OCI-LY7 (cell line): Measurements from ENCODE around the gene GPR52. TPM values are rescaled to one million over a fixed set of nuclear protein-coding genes. Genes with fewer than 3 reads are reported as not detected.

Experiments
- BruUV-seq: library from RNA; stranded (reverse); fragments of 400-500 nt; replicated peaks from 2 replicates; lab custom pipeline; 2021; lab: Mats Ljungman, UMichigan
- CTCF ChIA-PET: fragments of 300-600 bp; sonication (Branson Sonifier 250); formaldehyde crosslinking; loops from one replicate; lab custom pipeline; 2022; ENCODE audit warnings: antibody characterized with exemption; ENCODE audit not compliant: unreplicated experiment; lab: Charles Lee
- POLR2A ChIA-PET: fragments of 300-600 bp; sonication (Branson Sonifier 250); formaldehyde crosslinking; loops from one replicate; lab custom pipeline; 2022; ENCODE audit warnings: antibody characterized with exemption; lab: Charles Lee
- DNase-seq: peaks from one replicate; pipeline ENCODE4 v3.0.0-alpha.2; 2015; ENCODE audit warnings: low spot score
- H2AFZ ChIP-seq: fragments of 200-600 bp; sonication (generic), shearing (Covaris generic); 2 replicates; pipeline ENCODE4 v1.6.1; 2014; ENCODE audit warnings: mild to moderate bottlenecking, antibody characterized with exemption, low read length, moderate library complexity
- H3K27ac ChIP-seq: fragments of 200-600 bp; sonication (generic); 2 replicates; pipeline ENCODE4 v1.5.1; 2014; ENCODE audit warnings: mixed run types, low read depth, mild to moderate bottlenecking, moderate library complexity, low read length, inconsistent platforms; ENCODE audit not compliant: poor library complexity, severe bottlenecking
- H3K36me3 ChIP-seq: fragments of 200-600 bp; sonication (generic); 2 replicates; pipeline ENCODE4 v1.6.1; 2014; ENCODE audit warnings: mild to moderate bottlenecking, antibody characterized with exemption, low read length, moderate library complexity, mixed read lengths; ENCODE audit not compliant: insufficient read depth
- H3K4me1 ChIP-seq: fragments of 200-600 bp; sonication (generic); 2 replicates; pipeline ENCODE4 v1.5.1; 2014; ENCODE audit warnings: mild to moderate bottlenecking, low read length; ENCODE audit not compliant: insufficient read depth, poor library complexity, severe bottlenecking
- H3K4me2 ChIP-seq: fragments of 200-600 bp; sonication (generic); 2 replicates; pipeline ENCODE4 v1.6.1; 2014; ENCODE audit warnings: mild to moderate bottlenecking, low read length
- H3K4me3 ChIP-seq: fragments of 200-600 bp; sonication (generic); 2 replicates; pipeline ENCODE4 v1.5.1; 2014; ENCODE audit warnings: mild to moderate bottlenecking, low read depth, low read length; ENCODE audit not compliant: poor library complexity, severe bottlenecking
- H3K79me2 ChIP-seq: fragments of 200-600 bp; sonication (generic); 2 replicates; pipeline ENCODE4 v1.6.1; 2016; ENCODE audit warnings: low read depth, mild to moderate bottlenecking, low read length, moderate library complexity, mixed read lengths; ENCODE audit not compliant: insufficient read depth
- H3K9me2 ChIP-seq: fragments of 200-600 bp; sonication (generic); 2 replicates; pipeline ENCODE4 v1.6.1; 2016; ENCODE audit warnings: mild to moderate bottlenecking, low read length, mixed read lengths; ENCODE audit not compliant: insufficient read depth
- H3K9me3 ChIP-seq: fragments of 200-600 bp; sonication (generic); 2 replicates; pipeline ENCODE4 v1.6.1; 2014; ENCODE audit warnings: mild to moderate bottlenecking, mixed run types, low read length, mixed read lengths
- H4K20me1 ChIP-seq: fragments of 200-600 bp; sonication (generic); 2 replicates; pipeline ENCODE4 v1.6.1; 2014; ENCODE audit warnings: mild to moderate bottlenecking, antibody characterized with exemption, low read length, moderate library complexity, mixed read lengths; ENCODE audit not compliant: insufficient read depth
- EZH2phosphoT487 ChIP-seq: fragments of 200-600 bp; sonication (generic); IDR thresholded peaks from 2 replicates; pipeline ENCODE4 v1.6.1; 2018; ENCODE audit warnings: low read depth, borderline replicate concordance, mild to moderate bottlenecking, mixed run types, antibody characterized with exemption, low read length, moderate library complexity, mixed read lengths
- intact Hi-C: fragments of 100-400 bp; cut with micrococcal nuclease; formaldehyde crosslinking; loops from one replicate; pipeline ENCODE4 v1.10.0; 2022; ENCODE audit not compliant: unreplicated experiment
- total RNA-seq, 2 experiments: library from RNA; depleted of rRNA in 1 of 2; stranded (reverse); fragments of >200 nt in 1 of 2; shearing (Covaris generic) in 1 of 2; gene quantifications; 2 replicates each; pipeline ENCODE4 v1.2.3, GENCODE V29; 2014 to 2022
- TF ChIP-seq, protein P1 (sequence below): fragments of 200-600 bp; sonication (generic); conservative IDR thresholded peaks from 2 replicates; pipeline ENCODE4 v1.5.1; 2014; ENCODE audit warnings: mild to moderate bottlenecking, antibody characterized with exemption, low read length, moderate library complexity, mixed read lengths

GPR52 gene
- total RNA-seq, 2 experiments from 2014 or later: 5.4 to 9.7 TPM

DNA sequence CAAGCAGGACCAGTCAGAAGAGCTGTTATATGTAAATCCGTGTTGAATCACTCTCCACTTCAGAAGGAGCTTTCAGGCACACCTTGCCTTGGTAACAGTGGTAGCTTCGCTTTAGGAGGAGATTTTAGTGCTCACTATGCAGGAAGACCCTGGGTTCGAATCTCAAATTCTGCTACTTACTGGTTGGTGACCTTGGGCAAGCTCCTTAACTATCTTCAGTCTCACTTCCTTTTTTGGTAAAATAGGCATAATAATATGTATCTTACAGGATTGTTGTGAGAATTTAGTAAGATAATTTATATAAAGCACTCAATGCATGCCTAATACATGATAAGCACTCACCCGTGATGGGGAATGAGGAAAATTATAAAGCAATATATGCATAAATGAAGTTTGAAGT, 46.7 kb upstream of the GPR52 start:
- Histone ChIP-seq H3K4me3 (no peak overlapping the region), H3K36me3 (peaks cover 39% of the 10 kb centered on the region), H3K79me2 (no peaks in the 10 kb centered on the region), H3K27ac (no peak overlapping the region), H2AFZ (no peak overlapping the region), H3K4me1 (no peaks in the 10 kb centered on the region), H4K20me1 (no peaks in the 10 kb centered on the region), H3K9me2 (no peaks in the 10 kb centered on the region), H3K4me2 (no peak overlapping the region), H3K9me3 (no peaks in the 10 kb centered on the region)
- ChIA-PET POLR2A (interaction anchor here (1.0 kb wide), 1 partner anchor 19 kb away, joined by 4 read pairs; no protein-coding TSS in a partner anchor), CTCF (no interaction called here)
- no peak for DNase-seq
- no TSS peak for BruUV-seq
- intact Hi-C loops: no loop called here
- no peak for TF ChIP-seq EZH2phosphoT487
- TF ChIP-seq, protein P1, sequence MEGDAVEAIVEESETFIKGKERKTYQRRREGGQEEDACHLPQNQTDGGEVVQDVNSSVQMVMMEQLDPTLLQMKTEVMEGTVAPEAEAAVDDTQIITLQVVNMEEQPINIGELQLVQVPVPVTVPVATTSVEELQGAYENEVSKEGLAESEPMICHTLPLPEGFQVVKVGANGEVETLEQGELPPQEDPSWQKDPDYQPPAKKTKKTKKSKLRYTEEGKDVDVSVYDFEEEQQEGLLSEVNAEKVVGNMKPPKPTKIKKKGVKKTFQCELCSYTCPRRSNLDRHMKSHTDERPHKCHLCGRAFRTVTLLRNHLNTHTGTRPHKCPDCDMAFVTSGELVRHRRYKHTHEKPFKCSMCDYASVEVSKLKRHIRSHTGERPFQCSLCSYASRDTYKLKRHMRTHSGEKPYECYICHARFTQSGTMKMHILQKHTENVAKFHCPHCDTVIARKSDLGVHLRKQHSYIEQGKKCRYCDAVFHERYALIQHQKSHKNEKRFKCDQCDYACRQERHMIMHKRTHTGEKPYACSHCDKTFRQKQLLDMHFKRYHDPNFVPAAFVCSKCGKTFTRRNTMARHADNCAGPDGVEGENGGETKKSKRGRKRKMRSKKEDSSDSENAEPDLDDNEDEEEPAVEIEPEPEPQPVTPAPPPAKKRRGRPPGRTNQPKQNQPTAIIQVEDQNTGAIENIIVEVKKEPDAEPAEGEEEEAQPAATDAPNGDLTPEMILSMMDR: no peak

DNA sequence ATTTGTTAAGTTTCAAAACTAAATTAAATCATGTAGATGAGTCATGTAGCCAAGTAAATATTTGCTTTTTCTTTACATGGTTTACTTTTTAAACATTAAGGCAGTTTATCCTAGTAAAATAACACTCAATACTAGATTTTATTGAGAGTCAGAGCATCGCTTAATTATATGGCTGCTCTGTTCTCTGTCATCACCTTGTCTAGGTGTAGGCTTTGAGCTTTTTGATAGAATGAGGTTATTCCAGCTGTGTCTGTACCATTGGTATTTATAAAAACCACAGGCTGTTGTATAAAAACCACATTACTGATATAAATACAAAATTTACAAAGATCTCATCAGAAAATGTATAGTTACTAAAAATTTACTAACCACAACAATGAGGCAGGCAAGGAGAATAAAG, 42.5 kb upstream of the GPR52 start:
- Histone ChIP-seq H3K4me2 (no peak overlapping the region), H3K9me2 (no peaks in the 10 kb centered on the region), H3K27ac (no peak overlapping the region), H3K36me3 (peaks cover 11% of the 10 kb centered on the region), H3K9me3 (no peaks in the 10 kb centered on the region), H3K4me1 (no peaks in the 10 kb centered on the region), H3K79me2 (no peaks in the 10 kb centered on the region), H2AFZ (no peak overlapping the region), H3K4me3 (no peak overlapping the region), H4K20me1 (no peaks in the 10 kb centered on the region)
- ChIA-PET CTCF (no interaction called here), POLR2A (interaction anchor here (0.5 to 0.6 kb wide), 2 partner anchors 18 to 38 kb away, joined by 4 read pairs; no protein-coding TSS in a partner anchor)
- intact Hi-C loops: no loop called here
- no TSS peak for BruUV-seq
- no peak for TF ChIP-seq EZH2phosphoT487
- TF ChIP-seq, protein P1: no peak
- no peak for DNase-seq

DNA sequence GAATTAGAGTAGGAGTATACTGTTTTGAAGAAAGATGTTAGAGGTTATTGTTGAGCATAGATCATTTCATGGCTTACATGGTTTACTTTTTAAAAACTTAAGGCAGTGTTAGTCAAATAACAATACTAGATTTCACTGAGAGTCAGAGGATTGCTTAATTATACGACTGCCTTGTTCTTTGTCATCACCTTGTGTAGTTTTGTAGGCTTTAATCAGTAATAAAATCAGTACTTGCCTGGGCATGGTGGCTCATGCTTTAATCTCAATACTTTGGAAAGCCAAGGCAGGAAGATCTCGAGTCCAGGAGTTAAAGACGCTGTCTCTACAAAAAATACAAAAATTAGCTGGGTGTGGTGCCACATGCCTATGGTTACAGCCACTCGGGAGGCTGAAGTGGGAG, 41.3 kb upstream of the GPR52 start:
- Histone ChIP-seq H3K4me1 (no peaks in the 10 kb centered on the region), H3K9me2 (no peaks in the 10 kb centered on the region), H3K9me3 (no peaks in the 10 kb centered on the region), H3K27ac (no peak overlapping the region), H3K4me2 (no peak overlapping the region), H3K79me2 (no peaks in the 10 kb centered on the region), H3K36me3 (peaks cover 5% of the 10 kb centered on the region), H2AFZ (no peak overlapping the region), H4K20me1 (no peaks in the 10 kb centered on the region), H3K4me3 (no peak overlapping the region)
- TF ChIP-seq EZH2phosphoT487: no peak
- TF ChIP-seq, protein P1: no peak
- DNase-seq: no peak
- intact Hi-C loops: no loop called here
- BruUV-seq: no TSS peak
- ChIA-PET POLR2A (no interaction called here), CTCF (no interaction called here)
